ENCODE measurements around the gene TRIM41. TPM values are rescaled to one million over a fixed set of nuclear protein-coding genes. Genes with fewer than 3 reads are reported as not detected.

TRIM41 gene
- polyA plus RNA-seq, 1 donor from 2014 or later, result 32.1 TPM

DNA sequence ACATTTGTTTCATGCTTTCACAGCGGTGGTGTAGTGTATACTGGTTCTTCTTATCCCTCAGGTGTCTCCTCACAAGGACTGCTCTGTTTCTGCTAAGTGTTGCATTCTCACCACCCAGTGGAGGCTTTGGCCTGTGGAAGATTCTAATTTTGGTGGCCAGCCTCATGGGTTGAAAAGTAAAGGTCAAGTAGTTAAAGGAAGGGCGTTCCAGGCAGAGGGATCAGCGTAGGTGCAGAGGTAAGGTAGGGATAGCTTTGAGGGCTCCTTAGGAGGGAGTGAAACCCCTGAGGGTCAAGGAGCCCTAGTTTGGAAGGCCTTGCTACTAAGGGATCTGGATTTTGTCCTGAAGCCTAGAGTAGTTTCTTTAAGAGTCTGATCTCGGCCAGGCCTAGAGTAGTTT lies 25.2 kb downstream of the TRIM41 start:
- Histone ChIP-seq H3K9ac (ENCODE audit: low read length) (peak overlapping the region; percentile 18), H3F3A (ENCODE audit: insufficient read depth, low read length, poor library complexity, severe bottlenecking) (no peaks in the 10 kb centered on the region), H3K79me2 (replicated peaks; ENCODE audit: insufficient read depth, low read length) (peaks cover 70% of the 10 kb centered on the region), H3K9me3 (ENCODE audit: low read length) (no peaks in the 10 kb centered on the region), H3K4me3 (ENCODE audit: low read length) (peak overlapping the region; percentile 96), H4K20me1 (ENCODE audit: insufficient read depth) (no peaks in the 10 kb centered on the region), H3K9me2 (ENCODE audit: insufficient read depth, low read length) (no peaks in the 10 kb centered on the region), H3K36me3 (ENCODE audit: insufficient read depth, low read length) (no peaks in the 10 kb centered on the region), H3K27ac (ENCODE audit: low read length) (no peak overlapping the region), H3K4me2 (ENCODE audit: low read length) (peak overlapping the region; percentile 69), H2AFZ (ENCODE audit: low read depth, low read length) (no peak overlapping the region), H3K27me3 (ENCODE audit: insufficient read depth, low read depth, low read length) (no peaks in the 10 kb centered on the region)
- TF ChIP-seq EZH2 (IDR thresholded peaks at IDR 0.05; ENCODE audit: borderline replicate concordance, insufficient read depth, low read length, poor library complexity, severe bottlenecking) (no peak), TAF1 (IDR thresholded peaks at IDR 0.05; ENCODE audit: low read depth) (no peak), EP300 (conservative IDR thresholded peaks at IDR 0.05; ENCODE audit: poor library complexity, severe bottlenecking) (no peak), SMC3 (conservative IDR thresholded peaks at IDR 0.05; ENCODE audit: poor library complexity) (no peak), POLR2AphosphoS5 (IDR thresholded peaks at IDR 0.05) (no peak), MXI1 (conservative IDR thresholded peaks at IDR 0.05; ENCODE audit: poor library complexity, severe bottlenecking) (no peak), RAD21 (conservative IDR thresholded peaks at IDR 0.05) (no peak)
- TF ChIP-seq, protein P1, sequence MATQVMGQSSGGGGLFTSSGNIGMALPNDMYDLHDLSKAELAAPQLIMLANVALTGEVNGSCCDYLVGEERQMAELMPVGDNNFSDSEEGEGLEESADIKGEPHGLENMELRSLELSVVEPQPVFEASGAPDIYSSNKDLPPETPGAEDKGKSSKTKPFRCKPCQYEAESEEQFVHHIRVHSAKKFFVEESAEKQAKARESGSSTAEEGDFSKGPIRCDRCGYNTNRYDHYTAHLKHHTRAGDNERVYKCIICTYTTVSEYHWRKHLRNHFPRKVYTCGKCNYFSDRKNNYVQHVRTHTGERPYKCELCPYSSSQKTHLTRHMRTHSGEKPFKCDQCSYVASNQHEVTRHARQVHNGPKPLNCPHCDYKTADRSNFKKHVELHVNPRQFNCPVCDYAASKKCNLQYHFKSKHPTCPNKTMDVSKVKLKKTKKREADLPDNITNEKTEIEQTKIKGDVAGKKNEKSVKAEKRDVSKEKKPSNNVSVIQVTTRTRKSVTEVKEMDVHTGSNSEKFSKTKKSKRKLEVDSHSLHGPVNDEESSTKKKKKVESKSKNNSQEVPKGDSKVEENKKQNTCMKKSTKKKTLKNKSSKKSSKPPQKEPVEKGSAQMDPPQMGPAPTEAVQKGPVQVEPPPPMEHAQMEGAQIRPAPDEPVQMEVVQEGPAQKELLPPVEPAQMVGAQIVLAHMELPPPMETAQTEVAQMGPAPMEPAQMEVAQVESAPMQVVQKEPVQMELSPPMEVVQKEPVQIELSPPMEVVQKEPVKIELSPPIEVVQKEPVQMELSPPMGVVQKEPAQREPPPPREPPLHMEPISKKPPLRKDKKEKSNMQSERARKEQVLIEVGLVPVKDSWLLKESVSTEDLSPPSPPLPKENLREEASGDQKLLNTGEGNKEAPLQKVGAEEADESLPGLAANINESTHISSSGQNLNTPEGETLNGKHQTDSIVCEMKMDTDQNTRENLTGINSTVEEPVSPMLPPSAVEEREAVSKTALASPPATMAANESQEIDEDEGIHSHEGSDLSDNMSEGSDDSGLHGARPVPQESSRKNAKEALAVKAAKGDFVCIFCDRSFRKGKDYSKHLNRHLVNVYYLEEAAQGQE (IDR thresholded peaks at IDR 0.05; ENCODE audit: borderline replicate concordance), result no peak
- TF ChIP-seq, protein P2, sequence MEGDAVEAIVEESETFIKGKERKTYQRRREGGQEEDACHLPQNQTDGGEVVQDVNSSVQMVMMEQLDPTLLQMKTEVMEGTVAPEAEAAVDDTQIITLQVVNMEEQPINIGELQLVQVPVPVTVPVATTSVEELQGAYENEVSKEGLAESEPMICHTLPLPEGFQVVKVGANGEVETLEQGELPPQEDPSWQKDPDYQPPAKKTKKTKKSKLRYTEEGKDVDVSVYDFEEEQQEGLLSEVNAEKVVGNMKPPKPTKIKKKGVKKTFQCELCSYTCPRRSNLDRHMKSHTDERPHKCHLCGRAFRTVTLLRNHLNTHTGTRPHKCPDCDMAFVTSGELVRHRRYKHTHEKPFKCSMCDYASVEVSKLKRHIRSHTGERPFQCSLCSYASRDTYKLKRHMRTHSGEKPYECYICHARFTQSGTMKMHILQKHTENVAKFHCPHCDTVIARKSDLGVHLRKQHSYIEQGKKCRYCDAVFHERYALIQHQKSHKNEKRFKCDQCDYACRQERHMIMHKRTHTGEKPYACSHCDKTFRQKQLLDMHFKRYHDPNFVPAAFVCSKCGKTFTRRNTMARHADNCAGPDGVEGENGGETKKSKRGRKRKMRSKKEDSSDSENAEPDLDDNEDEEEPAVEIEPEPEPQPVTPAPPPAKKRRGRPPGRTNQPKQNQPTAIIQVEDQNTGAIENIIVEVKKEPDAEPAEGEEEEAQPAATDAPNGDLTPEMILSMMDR (IDR thresholded peaks at IDR 0.05; ENCODE audit: poor library complexity, severe bottlenecking), result no peak

DNA sequence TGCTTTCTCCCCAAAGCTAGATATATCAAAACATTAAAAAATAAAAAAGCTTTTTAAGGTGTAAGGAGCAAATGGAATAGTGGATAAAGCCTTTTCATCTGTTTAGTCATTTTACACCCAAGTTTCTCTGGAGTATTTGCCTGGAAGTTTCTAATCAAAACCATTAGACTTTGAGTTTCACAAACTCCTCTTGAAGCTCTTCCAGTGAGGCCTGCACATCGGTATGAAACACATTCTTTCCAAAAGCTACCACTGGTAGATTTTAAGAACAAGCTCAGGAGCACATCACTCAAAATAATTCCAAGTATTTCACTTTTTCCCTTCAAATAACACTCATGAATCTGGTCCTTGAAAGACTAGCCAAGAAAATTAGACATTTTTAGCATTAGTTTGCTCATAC lies 32.2 kb downstream of the TRIM41 start:
- no peak for TF ChIP-seq POLR2AphosphoS5 (IDR thresholded peaks at IDR 0.05)
- TF ChIP-seq MXI1 (conservative IDR thresholded peaks at IDR 0.05; ENCODE audit: poor library complexity, severe bottlenecking), result no peak
- no peak for TF ChIP-seq RAD21 (conservative IDR thresholded peaks at IDR 0.05)
- H3K4me2 ChIP-seq (ENCODE audit: low read length), result no peak overlapping the region
- H3K79me2 ChIP-seq (replicated peaks; ENCODE audit: insufficient read depth, low read length), result peaks cover 74% of the 10 kb centered on the region

More for the DNA sequence above, 32.2 kb downstream of the TRIM41 start:
- H2AFZ ChIP-seq (ENCODE audit: low read depth, low read length), result no peak overlapping the region
- H3K4me3 ChIP-seq (ENCODE audit: low read length), result no peak overlapping the region
- no peak overlapping the region for H3K9ac ChIP-seq (ENCODE audit: low read length)
- no peaks in the 10 kb centered on the region for H3K36me3 ChIP-seq (ENCODE audit: insufficient read depth, low read length)
- no peaks in the 10 kb centered on the region for H3K27me3 ChIP-seq (ENCODE audit: insufficient read depth, low read depth, low read length)
- no peaks in the 10 kb centered on the region for H3F3A ChIP-seq (ENCODE audit: insufficient read depth, low read length, poor library complexity, severe bottlenecking)
- no peak overlapping the region for H3K27ac ChIP-seq (ENCODE audit: low read length)
- no peaks in the 10 kb centered on the region for H3K9me2 ChIP-seq (ENCODE audit: insufficient read depth, low read length)
- no peaks in the 10 kb centered on the region for H4K20me1 ChIP-seq (ENCODE audit: insufficient read depth)
- H3K9me3 ChIP-seq (ENCODE audit: low read length), result no peaks in the 10 kb centered on the region

Data from neural cell (in vitro differentiated cells).